ENCODE measurements around the gene PARD3B.

PARD3B gene

DNA sequence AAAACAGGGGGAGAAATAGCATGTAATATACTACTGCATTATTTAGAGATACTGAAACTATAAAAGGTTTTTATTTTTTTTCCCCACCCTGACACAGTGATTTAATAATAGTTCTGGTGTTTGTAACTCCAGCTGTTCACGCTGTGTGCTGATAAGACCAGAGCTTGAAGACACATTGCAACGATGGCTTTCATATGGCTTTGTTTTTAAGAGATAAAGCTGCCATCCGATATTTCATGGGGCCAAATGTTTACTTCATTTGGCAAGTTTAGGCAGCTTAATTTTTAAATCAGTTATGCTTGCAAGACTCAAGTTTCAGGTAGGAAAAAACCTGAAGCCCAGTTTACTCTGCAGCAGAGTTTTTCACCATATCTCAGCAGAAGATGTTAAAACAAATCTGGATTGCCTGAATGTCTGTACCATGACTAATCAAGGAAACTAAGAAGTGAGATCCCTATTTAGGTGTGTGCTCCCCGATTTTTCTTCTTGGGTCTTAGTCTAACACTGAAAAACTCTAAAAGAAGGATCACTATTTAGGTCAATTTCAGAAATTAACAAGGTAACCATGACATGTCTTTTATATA lies 508.6 kb downstream of the PARD3B start:
- in situ Hi-C loops (cut with HindIII; ENCODE audit: low pct_ligation_motif_present, low sequenced_read_pairs) = no loop called here
- Histone ChIP-seq H3K36me3 (replicated peaks) (no peaks in the 10 kb centered on the region), H3K4me3 (ENCODE audit: low read depth, low read length) (no peak overlapping the region), H3K27ac (no peak overlapping the region), H3K27me3 (replicated peaks) (no peaks in the 10 kb centered on the region)
- DNase-seq = peak; percentile 15
- TF ChIP-seq, protein P1, sequence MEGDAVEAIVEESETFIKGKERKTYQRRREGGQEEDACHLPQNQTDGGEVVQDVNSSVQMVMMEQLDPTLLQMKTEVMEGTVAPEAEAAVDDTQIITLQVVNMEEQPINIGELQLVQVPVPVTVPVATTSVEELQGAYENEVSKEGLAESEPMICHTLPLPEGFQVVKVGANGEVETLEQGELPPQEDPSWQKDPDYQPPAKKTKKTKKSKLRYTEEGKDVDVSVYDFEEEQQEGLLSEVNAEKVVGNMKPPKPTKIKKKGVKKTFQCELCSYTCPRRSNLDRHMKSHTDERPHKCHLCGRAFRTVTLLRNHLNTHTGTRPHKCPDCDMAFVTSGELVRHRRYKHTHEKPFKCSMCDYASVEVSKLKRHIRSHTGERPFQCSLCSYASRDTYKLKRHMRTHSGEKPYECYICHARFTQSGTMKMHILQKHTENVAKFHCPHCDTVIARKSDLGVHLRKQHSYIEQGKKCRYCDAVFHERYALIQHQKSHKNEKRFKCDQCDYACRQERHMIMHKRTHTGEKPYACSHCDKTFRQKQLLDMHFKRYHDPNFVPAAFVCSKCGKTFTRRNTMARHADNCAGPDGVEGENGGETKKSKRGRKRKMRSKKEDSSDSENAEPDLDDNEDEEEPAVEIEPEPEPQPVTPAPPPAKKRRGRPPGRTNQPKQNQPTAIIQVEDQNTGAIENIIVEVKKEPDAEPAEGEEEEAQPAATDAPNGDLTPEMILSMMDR (IDR thresholded peaks at IDR 0.05; ENCODE audit: low read depth, low read length, missing control alignments) = no peak

DNA sequence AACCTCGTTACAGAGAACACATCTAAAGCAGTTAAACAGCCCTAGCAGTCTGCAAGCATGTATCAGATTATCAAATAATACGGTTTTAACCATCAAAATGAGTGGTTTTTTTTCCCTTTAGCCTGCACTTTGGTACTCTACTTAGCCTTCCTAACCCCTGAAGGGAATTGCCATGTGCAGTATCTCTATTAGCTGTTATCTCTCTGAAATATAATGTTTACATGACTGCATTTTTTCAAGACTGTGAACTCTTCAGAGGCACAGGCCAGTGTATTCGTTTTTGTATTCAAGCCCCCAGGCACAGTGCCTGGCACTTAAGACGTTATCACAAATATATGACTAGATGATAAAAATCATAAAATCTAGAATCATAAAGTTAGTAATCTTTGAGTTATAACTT lies 509.5 kb downstream of the PARD3B start:
- no peaks in the 10 kb centered on the region for H3K36me3 ChIP-seq (replicated peaks)
- H3K27me3 ChIP-seq (replicated peaks) = no peaks in the 10 kb centered on the region
- in situ Hi-C loops (cut with HindIII; ENCODE audit: low pct_ligation_motif_present, low sequenced_read_pairs) = no loop called here
- no peak for DNase-seq
- H3K27ac ChIP-seq = no peak overlapping the region
- TF ChIP-seq, protein P1 (IDR thresholded peaks at IDR 0.05; ENCODE audit: low read depth, low read length, missing control alignments) = no peak
- no peak overlapping the region for H3K4me3 ChIP-seq (ENCODE audit: low read depth, low read length)

DNA sequence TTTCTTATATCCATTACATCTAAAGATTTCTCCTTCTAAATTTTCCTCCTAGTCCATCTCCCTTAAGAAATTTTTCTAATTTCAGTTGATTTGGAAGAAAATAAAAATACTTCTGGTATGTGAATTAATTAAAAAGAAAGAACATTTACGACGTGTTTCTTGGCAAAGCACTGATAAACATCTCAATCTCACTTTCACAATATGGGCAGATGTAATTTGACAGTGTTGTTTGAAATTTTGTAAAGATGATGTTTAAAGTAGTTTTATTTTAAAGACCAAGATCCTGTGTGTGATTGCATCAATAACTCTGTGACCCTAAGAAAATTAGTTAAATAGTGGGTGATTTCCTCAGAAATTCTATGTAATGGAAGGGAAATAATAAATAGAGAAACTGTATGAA lies 510.0 kb downstream of the PARD3B start:
- in situ Hi-C loops (cut with HindIII; ENCODE audit: low pct_ligation_motif_present, low sequenced_read_pairs) = no loop called here
- no peak overlapping the region for H3K4me3 ChIP-seq (ENCODE audit: low read depth, low read length)
- TF ChIP-seq, protein P1 (IDR thresholded peaks at IDR 0.05; ENCODE audit: low read depth, low read length, missing control alignments) = no peak

GRCh38 chr2:205056151-205056561 lies 510.9 kb downstream of the PARD3B start:
- in situ Hi-C loops (cut with HindIII; ENCODE audit: low pct_ligation_motif_present, low sequenced_read_pairs) = no loop called here
- Histone ChIP-seq H3K4me3 (ENCODE audit: low read depth, low read length) (no peak overlapping the region), H3K27ac (no peak overlapping the region)

More for the DNA sequence above, 510.0 kb downstream of the PARD3B start:
- H3K36me3 ChIP-seq (replicated peaks) = no peaks in the 10 kb centered on the region
- H3K27ac ChIP-seq = no peak overlapping the region
- no peaks in the 10 kb centered on the region for H3K27me3 ChIP-seq (replicated peaks)
- DNase-seq = no peak

DNA sequence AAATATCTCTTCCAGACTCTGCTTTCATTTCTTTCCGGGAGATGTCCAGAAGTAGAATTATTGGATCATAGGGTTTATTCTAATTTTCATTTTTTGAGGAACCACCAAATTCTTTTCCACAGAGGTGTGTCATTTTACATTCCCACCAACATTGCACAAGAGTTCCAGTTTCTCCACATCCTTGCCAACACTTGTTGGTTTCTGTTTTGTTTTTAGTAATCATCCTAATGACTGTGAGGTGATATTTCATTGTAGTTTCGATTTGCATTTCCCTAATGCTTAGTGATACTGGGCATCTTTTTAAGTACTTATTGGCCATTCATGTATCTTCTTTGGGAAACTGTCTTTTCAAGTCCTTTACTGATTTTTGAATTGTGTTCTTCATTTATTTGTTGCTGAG lies 513.1 kb downstream of the PARD3B start:
- TF ChIP-seq, protein P1 (IDR thresholded peaks at IDR 0.05; ENCODE audit: low read depth, low read length, missing control alignments) = no peak
- Histone ChIP-seq H3K36me3 (replicated peaks) (no peaks in the 10 kb centered on the region), H3K4me3 (ENCODE audit: low read depth, low read length) (no peak overlapping the region), H3K27ac (no peak overlapping the region), H3K27me3 (replicated peaks) (no peaks in the 10 kb centered on the region)
- in situ Hi-C loops (cut with HindIII; ENCODE audit: low pct_ligation_motif_present, low sequenced_read_pairs) = no loop called here
- DNase-seq = no peak

More at GRCh38 chr2:205056151-205056561, 510.9 kb downstream of the PARD3B start:
- Histone ChIP-seq H3K36me3 (replicated peaks) (no peaks in the 10 kb centered on the region), H3K27me3 (replicated peaks) (no peaks in the 10 kb centered on the region)
- TF ChIP-seq, protein P1 (IDR thresholded peaks at IDR 0.05; ENCODE audit: low read depth, low read length, missing control alignments) = no peak
- no peak for DNase-seq

- TF ChIP-seq, protein P1 (IDR thresholded peaks at IDR 0.05; ENCODE audit: low read depth, low read length, missing control alignments) = no peak
- no peaks in the 10 kb centered on the region for H3K36me3 ChIP-seq (replicated peaks)
- H3K27ac ChIP-seq = no peak overlapping the region
- H3K4me3 ChIP-seq (ENCODE audit: low read depth, low read length) = no peak overlapping the region
- in situ Hi-C loops (cut with HindIII; ENCODE audit: low pct_ligation_motif_present, low sequenced_read_pairs) = no loop called here
- DNase-seq = peak; percentile 55
- no peaks in the 10 kb centered on the region for H3K27me3 ChIP-seq (replicated peaks)
These were observed 515.0 kb downstream of the PARD3B start for GRCh38 chr2:205060269-205060668.

All from brain microvascular endothelial cell (primary cell).